HUDEP-2 (cell line): ENCODE data around the gene PLCB1.
"Not testable (repeated sequence)": the region's sequence is repeated elsewhere in the genome, so short reads cannot be mapped to it uniquely, and the experiment has no call there.

Experiments used
- DNase-seq, 76 experiments: peaks; one replicate each; lab custom pipeline; 2025; ENCODE audit not compliant: unreplicated experiment in 76 of 76; lab: John Stamatoyannopoulos, UW

Gene PLCB1

GRCh38 chr20:8633366-8633765 is 501.3 kb downstream of the PLCB1 start:
- no peak for DNase-seq

DNA sequence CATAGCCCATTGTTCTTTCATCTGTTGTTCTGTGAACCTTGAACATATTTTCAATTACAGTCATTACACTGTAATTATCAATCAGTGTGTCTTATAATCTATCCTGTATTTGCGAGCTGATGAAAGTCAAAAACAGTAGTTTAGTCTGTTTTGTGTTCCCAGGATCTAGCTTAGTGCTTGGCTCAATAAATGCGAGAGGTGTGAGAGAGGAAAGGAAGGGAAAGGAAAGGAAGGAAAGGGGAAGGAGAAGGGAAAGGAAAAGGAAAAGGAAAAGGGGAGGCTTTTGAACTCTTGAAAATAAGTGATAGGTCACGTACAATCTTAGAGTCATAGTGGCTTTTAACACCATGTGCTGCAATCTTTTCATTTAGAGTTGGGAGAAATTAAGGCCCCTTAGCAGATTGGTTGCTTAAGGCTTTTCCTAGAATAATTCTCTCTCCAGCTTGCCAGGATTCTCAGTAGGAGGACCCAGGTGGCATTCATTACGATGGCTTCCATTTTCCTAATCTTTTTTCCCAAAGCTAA is 503.0 kb downstream of the PLCB1 start:
- DNase-seq, result no peak

DNA sequence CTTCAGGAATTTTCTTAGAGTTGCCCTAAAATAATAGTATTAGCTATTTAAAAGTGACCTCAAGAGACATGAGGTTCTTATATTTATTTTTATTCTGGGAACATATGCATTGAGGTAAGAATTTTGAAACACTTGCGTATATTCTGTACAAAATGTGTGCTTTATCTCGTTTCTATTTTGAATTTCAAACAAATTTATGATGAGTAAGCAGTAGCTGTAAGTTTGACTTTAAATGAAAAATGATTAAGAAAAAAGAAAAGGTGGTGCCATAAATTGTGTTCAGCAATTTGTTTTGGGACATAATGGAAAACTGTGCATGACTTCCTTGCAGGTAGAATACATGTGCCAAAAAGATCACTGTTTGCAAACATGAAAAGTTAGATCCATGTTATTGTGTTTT is 503.8 kb downstream of the PLCB1 start:
- no peak for DNase-seq

DNA sequence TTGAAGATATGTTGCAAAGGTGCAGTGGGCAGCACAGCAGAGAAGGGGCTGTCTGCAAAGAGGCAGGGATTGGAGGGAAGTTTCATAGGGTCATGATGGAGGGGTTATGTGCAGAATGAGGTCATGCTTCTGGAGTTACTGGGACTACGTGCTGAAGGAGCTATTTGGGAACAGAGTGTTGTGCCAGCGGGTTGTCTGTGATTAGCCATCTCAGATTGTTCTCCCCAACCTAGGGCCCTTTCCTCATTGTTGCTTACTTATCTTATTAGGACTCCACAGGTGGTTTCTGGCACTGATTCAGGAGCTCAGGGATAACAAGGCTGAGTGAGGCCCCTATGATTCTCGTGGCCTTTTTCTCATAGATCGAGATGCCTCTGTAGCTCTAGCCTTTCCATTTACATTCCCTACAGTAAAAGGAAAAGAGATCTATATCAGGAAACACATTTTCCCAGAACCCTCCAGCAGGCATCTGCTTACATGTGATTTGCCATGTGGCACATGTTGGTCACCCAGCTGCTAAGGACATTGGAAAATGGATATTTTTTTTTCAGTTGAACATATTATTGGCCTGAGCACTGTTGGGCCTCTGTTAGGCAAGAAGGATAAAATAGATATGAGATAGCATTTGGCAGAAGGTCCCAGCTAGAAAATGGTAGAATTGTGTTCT is 507.2 kb downstream of the PLCB1 start:
- DNase-seq, result no peak

GRCh38 chr20:8640461-8640860 is 508.4 kb downstream of the PLCB1 start:
- no peak for DNase-seq

DNA sequence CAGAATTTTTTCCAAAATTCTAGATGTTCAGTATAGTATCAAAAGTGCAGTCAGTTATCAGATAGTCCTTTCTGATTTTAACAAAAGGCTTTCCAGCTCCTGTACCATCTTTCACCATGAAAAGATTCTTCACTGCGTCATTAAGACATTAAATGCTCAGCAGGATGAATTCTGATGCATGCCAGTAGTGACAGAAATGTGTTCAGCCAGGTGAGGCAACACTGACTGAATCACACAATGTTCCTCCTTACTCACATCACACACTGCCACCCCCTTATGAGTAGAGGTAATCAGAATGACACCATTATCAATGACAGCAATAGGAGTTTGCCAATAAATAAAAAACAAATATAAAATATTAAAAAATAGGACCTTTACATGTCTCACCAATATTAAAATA is 510.2 kb downstream of the PLCB1 start:
- no peak for DNase-seq

GRCh38 chr20:8644468-8644867 is 512.4 kb downstream of the PLCB1 start:
- not testable (repeated sequence) for DNase-seq

- DNase-seq, result no peak
Measured at GRCh38 chr20:8645326-8645725, 513.3 kb downstream of the PLCB1 start.

GRCh38 chr20:8646033-8646441 is 514.0 kb downstream of the PLCB1 start:
- DNase-seq, result no peak

GRCh38 chr20:8646716-8647115 is 514.6 kb downstream of the PLCB1 start:
- no peak for DNase-seq

DNA sequence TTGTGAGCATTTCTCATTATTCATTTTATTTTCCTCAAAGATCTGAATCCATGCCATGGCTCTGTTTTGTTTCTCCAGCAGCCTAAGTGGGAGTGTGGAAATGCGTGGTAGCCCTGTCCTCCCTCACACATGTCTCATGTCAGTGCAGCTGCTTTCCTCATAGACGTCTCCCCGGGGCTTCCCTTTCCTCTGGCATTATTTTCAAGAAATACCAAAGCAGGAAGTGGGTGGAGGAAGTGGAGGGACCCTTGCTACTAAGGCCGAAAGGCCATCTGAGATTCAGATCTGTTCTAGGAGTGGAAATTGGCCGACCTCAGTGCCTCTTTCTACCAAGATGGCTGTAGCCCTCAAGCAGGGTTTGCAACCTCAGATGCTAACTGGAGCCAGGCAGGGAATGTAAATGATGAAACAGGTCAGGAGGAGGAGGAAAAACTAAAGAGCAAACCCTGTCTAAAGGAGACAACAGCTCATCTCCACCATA is 515.9 kb downstream of the PLCB1 start:
- no peak for DNase-seq

GRCh38 chr20:8648466-8648865 is 516.4 kb downstream of the PLCB1 start:
- no peak for DNase-seq

DNA sequence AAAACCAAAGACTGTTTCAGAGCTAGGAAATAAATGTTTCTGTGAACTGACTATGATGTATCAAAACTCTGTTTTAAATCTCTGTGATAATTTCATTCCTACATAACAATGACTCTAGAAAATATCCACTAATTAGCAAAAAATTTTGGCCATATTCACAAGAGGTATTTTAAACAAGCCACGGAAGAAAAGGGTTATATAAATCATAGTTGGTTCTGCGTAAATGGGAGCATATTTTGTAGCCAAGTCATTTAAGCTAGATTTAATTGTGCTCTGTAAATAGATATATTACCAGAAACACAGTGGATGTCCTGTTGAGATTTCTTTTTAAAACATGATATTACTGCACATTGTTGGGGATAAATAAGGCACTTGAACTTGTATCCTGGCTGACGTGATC is 520.3 kb downstream of the PLCB1 start:
- DNase-seq, result no peak

GRCh38 chr20:8654486-8654885 is 522.4 kb downstream of the PLCB1 start:
- no peak for DNase-seq

- no peak for DNase-seq
Measured at GRCh38 chr20:8656335-8656734, 524.3 kb downstream of the PLCB1 start.

GRCh38 chr20:8657664-8658063 is 525.6 kb downstream of the PLCB1 start:
- no peak for DNase-seq

DNA sequence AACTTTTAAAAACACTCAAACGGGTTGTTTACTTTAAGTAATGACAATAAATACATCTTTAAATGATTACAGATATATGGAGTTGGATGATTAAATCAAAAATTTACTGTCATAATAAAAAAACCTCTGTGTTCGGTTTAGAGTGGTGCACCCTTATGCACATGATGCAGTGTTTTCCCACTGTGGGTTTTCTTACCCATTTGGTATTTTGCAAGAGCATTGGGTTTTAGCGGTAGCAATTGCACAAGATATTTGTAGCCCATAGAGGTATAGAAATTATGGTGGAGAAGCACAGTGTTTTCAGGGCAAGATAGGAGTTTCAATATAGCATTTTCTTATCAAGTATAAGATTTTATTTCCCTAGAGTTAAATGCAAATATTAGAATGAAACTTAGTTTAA is 526.0 kb downstream of the PLCB1 start:
- DNase-seq, result no peak

DNA sequence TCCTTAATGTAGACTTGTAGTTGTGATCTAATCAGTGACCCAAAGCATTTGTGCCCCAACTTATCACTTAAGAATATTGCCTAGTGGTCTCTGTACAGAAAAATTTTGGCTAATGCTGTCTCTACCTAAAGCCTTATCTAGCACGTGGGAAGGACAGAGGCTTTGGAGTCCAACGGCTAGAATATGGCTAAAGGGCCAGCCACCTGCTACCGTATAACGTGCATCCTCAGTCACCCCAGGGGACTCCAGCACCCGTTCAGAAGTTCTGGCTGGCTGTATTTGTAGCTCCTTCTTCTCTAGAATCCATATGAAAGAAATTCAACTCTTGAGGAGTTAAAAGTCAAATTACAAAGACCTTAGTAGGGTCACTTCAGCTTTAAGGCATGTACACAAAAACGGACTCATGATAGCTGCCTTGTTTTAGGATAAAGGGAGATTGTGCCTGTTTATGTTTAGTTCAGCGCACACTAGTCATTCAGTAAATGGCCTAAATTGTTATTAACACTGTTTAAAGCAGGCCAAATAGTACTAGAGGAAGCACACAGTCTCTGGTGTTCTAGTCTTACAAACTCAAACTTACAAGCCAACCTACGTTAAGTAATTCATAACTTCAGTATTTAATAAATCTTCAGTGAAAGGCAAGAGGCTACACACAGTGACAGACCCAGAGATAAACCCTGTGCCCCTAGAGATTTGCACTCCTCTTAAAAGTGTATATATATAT is 529.3 kb downstream of the PLCB1 start:
- no peak for DNase-seq

DNA sequence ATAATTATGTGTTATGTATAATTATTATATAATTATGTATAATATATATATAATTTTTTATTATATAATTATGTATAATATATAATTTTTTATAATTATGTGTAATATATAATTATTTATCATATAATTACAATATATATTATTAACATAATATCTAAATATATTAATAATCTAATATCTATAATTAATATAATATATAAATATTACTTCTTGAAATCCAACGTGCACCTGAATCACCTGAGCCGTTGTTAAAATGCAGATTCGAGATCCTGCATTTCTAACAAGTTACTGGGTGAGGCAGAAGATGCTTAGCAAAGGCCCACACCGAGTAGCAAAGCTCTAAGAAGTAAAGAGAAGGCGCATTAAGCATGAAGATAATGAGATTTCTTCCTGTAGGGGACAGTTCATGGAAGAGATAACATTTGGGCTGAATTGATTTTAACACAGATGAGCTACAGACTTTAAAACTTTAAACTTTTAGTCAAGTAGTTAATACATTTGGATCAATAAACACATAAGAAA is 530.4 kb downstream of the PLCB1 start:
- DNase-seq, result no peak

GRCh38 chr20:8663424-8663823 is 531.4 kb downstream of the PLCB1 start:
- DNase-seq, result no peak

GRCh38 chr20:8664778-8665177 is 532.7 kb downstream of the PLCB1 start:
- DNase-seq, result no peak

DNA sequence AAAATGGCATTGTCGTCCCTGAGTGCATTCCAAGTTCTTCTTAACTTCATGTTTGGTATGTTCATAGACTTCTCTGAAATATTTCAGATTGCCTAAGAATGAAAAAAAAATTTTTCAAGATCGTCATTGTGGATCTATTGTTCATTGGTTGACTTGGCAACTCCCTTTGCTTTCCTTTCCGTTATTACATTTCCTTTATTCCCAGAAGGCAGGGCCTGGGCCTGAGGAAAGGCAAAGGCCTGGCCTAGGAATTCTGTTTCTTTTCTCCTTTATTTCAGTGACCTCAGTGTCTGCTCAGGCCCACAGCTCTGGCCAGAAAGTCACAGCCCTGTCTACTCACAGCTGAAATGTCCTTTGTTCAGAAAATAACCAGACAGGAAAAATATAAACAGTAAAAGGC is 535.2 kb downstream of the PLCB1 start:
- no peak for DNase-seq
